Measurements from ENCODE around the gene SESN3. TPM values are rescaled to one million over a fixed set of nuclear protein-coding genes. Genes with fewer than 3 reads are reported as not detected.

SESN3 gene
- total RNA-seq, 1 experiment from 2014 or later, result 36.8 TPM

- Histone ChIP-seq H4K8ac (replicated peaks; ENCODE audit: insufficient read length, low read depth, low read length) (no peak overlapping the region), H2BK20ac (ENCODE audit: low read depth, low read length, poor library complexity, severe bottlenecking) (no peak overlapping the region), H3K79me2 (ENCODE audit: insufficient read depth, low read length) (no peaks in the 10 kb centered on the region), H3K27ac (ENCODE audit: insufficient read length, low read depth, low read length) (no peak overlapping the region), H4K5ac (ENCODE audit: insufficient read length, low read depth, low read length) (no peak overlapping the region), H2BK5ac (ENCODE audit: insufficient read length, low read length) (no peak overlapping the region), H3K4me1 (ENCODE audit: insufficient read depth, low read length) (no peaks in the 10 kb centered on the region), H4K20me1 (ENCODE audit: control insufficient read depth, insufficient read depth, insufficient read length) (no peaks in the 10 kb centered on the region), H3K23ac (ENCODE audit: insufficient read length, low read depth, low read length) (no peak overlapping the region), H3K4ac (ENCODE audit: low read depth, low read length) (no peak overlapping the region), H2BK12ac (ENCODE audit: insufficient read length, low read depth, low read length) (no peak overlapping the region), H2BK15ac (ENCODE audit: low read depth, low read length) (no peak overlapping the region), H3K14ac (ENCODE audit: insufficient read depth, low read length) (no peak overlapping the region), H2AK5ac (ENCODE audit: insufficient read length, low read length) (no peak overlapping the region), H4K91ac (ENCODE audit: insufficient read length, low read depth, low read length) (no peak overlapping the region), H3K4me2 (ENCODE audit: insufficient read depth, insufficient read length, low read length) (no peak overlapping the region), H3K18ac (ENCODE audit: insufficient read length, low read depth, low read length) (no peak overlapping the region), H3K23me2 (ENCODE audit: insufficient read length, low read depth, low read length, poor library complexity, severe bottlenecking) (no peaks in the 10 kb centered on the region), H3T11ph (ENCODE audit: low read length) (no peak overlapping the region), H3K56ac (ENCODE audit: insufficient read length, low read depth, low read length) (no peak overlapping the region), H3K79me1 (ENCODE audit: insufficient read depth, low read depth, low read length, poor library complexity, severe bottlenecking) (no peaks in the 10 kb centered on the region), H3K9me3 (ENCODE audit: control insufficient read depth, low read depth, low read length) (no peaks in the 10 kb centered on the region), H2BK120ac (ENCODE audit: low read depth, low read length, poor library complexity, severe bottlenecking) (no peak overlapping the region), H3K27me3 (ENCODE audit: insufficient read depth, low read length) (no peaks in the 10 kb centered on the region), H2AFZ (ENCODE audit: low read length) (no peak overlapping the region), H3K9ac (ENCODE audit: extremely low read depth, insufficient read length, low read length) (no peak overlapping the region)
- no peak for DNase-seq
- TF ChIP-seq CTCF (conservative IDR thresholded peaks at IDR 0.05), result no peak
- no peak overlapping the region for H3K4me3 Mint-ChIP-seq
- WGBS (ENCODE audit: extremely low coverage, insufficient read length, low lambda C conversion rate), result no CpG with 5 or more reads among the region's 6 CpGs
- no peaks in the 10 kb centered on the region for H3K9me3 Mint-ChIP-seq
- peaks cover 31% of the 10 kb centered on the region for H3K27me3 Mint-ChIP-seq (ENCODE audit: low read depth)
- no peak overlapping the region for H3K27ac Mint-ChIP-seq
- H3K36me3 Mint-ChIP-seq (ENCODE audit: insufficient read depth in 1 of 3, low read depth in 3 of 3), result no peaks in the 10 kb centered on the region
- no peaks in the 10 kb centered on the region for H3K4me1 Mint-ChIP-seq
Measured at GRCh38 chr11:95135155-95135554, 95.8 kb downstream of the SESN3 start.

Data from H9 (cell line).